HEK293 (cell line): ENCODE data around the gene CBX2.

Experiments
- AEBP2 ChIP-seq: fragments of 450-650 bp; formaldehyde crosslinking; IDR thresholded peaks from 2 replicates; pipeline ENCODE4 v1.5.1; 2016; ENCODE audit warnings: missing biosample characterization, missing genetic modification characterization, borderline replicate concordance
- GLI2 ChIP-seq: fragments of 450-650 bp; formaldehyde crosslinking; IDR thresholded peaks from 2 replicates; pipeline ENCODE4; 2017; ENCODE audit warnings: missing biosample characterization, missing genetic modification characterization, low read depth, borderline replicate concordance
- IKZF3 ChIP-seq: fragments of 450-650 bp; IDR thresholded peaks from 2 replicates; pipeline ENCODE4 v1.5.0; 2018; ENCODE audit warnings: missing biosample characterization, mild to moderate bottlenecking, missing genetic modification characterization, moderate library complexity
- PRDM6 ChIP-seq: fragments of 450-650 bp; formaldehyde crosslinking; IDR thresholded peaks from 2 replicates; pipeline ENCODE4 v1.5.1; 2017; ENCODE audit warnings: missing biosample characterization, missing genetic modification characterization
- REPIN1 ChIP-seq: fragments of 450-650 bp; formaldehyde crosslinking; IDR thresholded peaks from 2 replicates; pipeline ENCODE4 v1.5.1; 2017; ENCODE audit warnings: missing biosample characterization, missing genetic modification characterization, low read depth
- TCF7L2 ChIP-seq: IDR thresholded peaks from 2 replicates; pipeline ENCODE4 v1.6.1; 2011; ENCODE audit warnings: low read depth, mild to moderate bottlenecking, inconsistent platforms, low read length, moderate library complexity, borderline replicate concordance
- ZBTB1 ChIP-seq: fragments of 450-650 bp; formaldehyde crosslinking; IDR thresholded peaks from 2 replicates; pipeline ENCODE4 v1.5.1; 2016; ENCODE audit warnings: missing biosample characterization, missing genetic modification characterization
- ZEB2 ChIP-seq: fragments of 450-650 bp; formaldehyde crosslinking; IDR thresholded peaks from 2 replicates; pipeline ENCODE4 v1.5.1; 2016; ENCODE audit warnings: missing biosample characterization, missing genetic modification characterization
- ZNF10 ChIP-seq: fragments of 450-650 bp; formaldehyde crosslinking; IDR thresholded peaks from 2 replicates; pipeline ENCODE4 v1.5.1; 2017; ENCODE audit warnings: missing biosample characterization, missing genetic modification characterization
- ZNF157 ChIP-seq: fragments of 450-650 bp; formaldehyde crosslinking; IDR thresholded peaks from 2 replicates; pipeline ENCODE4 v1.5.1; 2016; ENCODE audit warnings: missing biosample characterization, missing genetic modification characterization
- ZNF18 ChIP-seq: fragments of 450-650 bp; formaldehyde crosslinking; IDR thresholded peaks from 2 replicates; pipeline ENCODE4 v1.5.1; 2016; ENCODE audit warnings: missing biosample characterization, missing genetic modification characterization
- ZNF184 ChIP-seq: fragments of 450-650 bp; IDR thresholded peaks from 2 replicates; pipeline ENCODE4 v1.5.1; 2018; ENCODE audit warnings: missing biosample characterization, mild to moderate bottlenecking, missing genetic modification characterization
- ZNF211 ChIP-seq: fragments of 450-650 bp; formaldehyde crosslinking; IDR thresholded peaks from 2 replicates; pipeline ENCODE4 v1.5.1; 2016; ENCODE audit warnings: low read depth, missing biosample characterization, missing genetic modification characterization
- ZNF280C ChIP-seq: fragments of 450-650 bp; formaldehyde crosslinking; IDR thresholded peaks from 2 replicates; pipeline ENCODE4 v1.5.1; 2016; ENCODE audit warnings: missing biosample characterization, missing genetic modification characterization
- ZNF521 ChIP-seq: fragments of 450-650 bp; formaldehyde crosslinking; IDR thresholded peaks from 2 replicates; pipeline ENCODE4 v1.5.1; 2017; ENCODE audit warnings: missing biosample characterization, mild to moderate bottlenecking, missing genetic modification characterization
- ZNF530 ChIP-seq: fragments of 450-650 bp; formaldehyde crosslinking; IDR thresholded peaks from 2 replicates; pipeline ENCODE4 v1.5.1; 2016; ENCODE audit warnings: low read depth, missing biosample characterization, missing genetic modification characterization
- ZNF544 ChIP-seq: fragments of 450-650 bp; formaldehyde crosslinking; IDR thresholded peaks from 2 replicates; pipeline ENCODE4 v1.5.0; 2017; ENCODE audit warnings: missing biosample characterization, missing genetic modification characterization
- ZNF571 ChIP-seq: fragments of 450-650 bp; formaldehyde crosslinking; IDR thresholded peaks from 2 replicates; pipeline ENCODE4 v1.5.0; 2017; ENCODE audit warnings: missing biosample characterization, missing genetic modification characterization
- ZNF600 ChIP-seq: fragments of 450-650 bp; formaldehyde crosslinking; IDR thresholded peaks from 2 replicates; pipeline ENCODE4 v1.5.1; 2016; ENCODE audit warnings: missing biosample characterization, missing genetic modification characterization
- ZNF704 ChIP-seq: fragments of 450-650 bp; formaldehyde crosslinking; IDR thresholded peaks from 2 replicates; pipeline ENCODE4 v1.5.1; 2016; ENCODE audit warnings: missing biosample characterization, missing genetic modification characterization
- ZNF707 ChIP-seq: fragments of 450-650 bp; formaldehyde crosslinking; IDR thresholded peaks from 2 replicates; pipeline ENCODE4 v1.5.1; 2016; ENCODE audit warnings: missing biosample characterization, missing genetic modification characterization
- ZNF776 ChIP-seq: fragments of 450-650 bp; formaldehyde crosslinking; IDR thresholded peaks from 2 replicates; pipeline ENCODE4 v1.5.0; 2017; ENCODE audit warnings: missing biosample characterization, missing genetic modification characterization, borderline replicate concordance
- TF ChIP-seq, protein P1 (sequence below): fragments of 450-650 bp; formaldehyde crosslinking; IDR thresholded peaks from 2 replicates; pipeline ENCODE4 v1.5.1; 2017; ENCODE audit warnings: missing biosample characterization, missing genetic modification characterization
- TF ChIP-seq, protein P2 (sequence below): fragments of 450-650 bp; formaldehyde crosslinking; IDR thresholded peaks from 2 replicates; pipeline ENCODE4 v1.5.1; 2016; ENCODE audit warnings: missing biosample characterization, missing genetic modification characterization
- TF ChIP-seq, protein P3 (sequence below): fragments of 450-650 bp; formaldehyde crosslinking; IDR thresholded peaks from 2 replicates; pipeline ENCODE4 v1.5.1; 2016; ENCODE audit warnings: missing biosample characterization, missing genetic modification characterization

Gene CBX2

DNA sequence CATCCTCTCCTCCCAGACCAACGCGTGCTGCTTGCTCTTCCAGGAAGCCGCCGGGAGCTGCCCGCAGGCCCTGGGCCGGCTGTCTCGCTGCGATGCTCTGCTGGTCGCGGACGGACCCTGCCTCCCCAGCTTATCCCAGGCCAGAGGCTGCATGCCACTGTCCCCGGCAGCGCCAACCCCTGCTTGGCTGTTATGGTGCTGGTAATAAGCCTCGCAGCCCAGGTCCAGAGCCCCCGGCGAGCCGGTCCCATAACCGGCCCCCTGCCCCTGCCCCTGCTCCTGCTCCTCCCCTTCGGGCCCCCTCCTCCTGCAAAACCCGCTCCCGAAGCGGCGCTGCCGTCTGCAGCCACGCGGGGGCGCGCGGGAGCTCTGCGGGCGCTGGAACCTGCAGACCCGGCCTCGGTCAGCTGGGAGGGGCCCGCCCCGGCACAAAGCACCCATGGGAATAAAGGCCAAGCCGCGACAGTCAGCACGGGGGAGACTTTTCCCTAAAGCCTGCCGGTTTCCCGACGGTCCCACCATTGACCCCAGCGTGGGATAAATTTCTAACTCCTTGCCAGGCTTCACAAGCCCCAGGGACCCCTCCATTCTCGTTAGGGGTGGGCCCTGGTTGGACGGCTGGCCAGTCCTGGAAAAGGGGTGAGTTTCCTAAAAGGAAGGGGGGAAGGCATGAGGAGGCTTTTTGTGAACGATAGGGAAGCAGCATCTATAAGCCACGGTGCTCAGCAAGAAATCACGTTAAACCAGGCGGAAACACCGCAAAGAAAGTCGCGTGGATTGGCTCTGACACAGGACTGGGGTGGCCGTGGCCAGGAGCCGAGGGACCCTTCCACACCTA, 36.0 kb upstream of the CBX2 start (continued):
- TF ChIP-seq ZNF704 (tag by site-specific recombination) (no peak), ZNF521 (tag by site-specific recombination) (no peak), ZNF211 (no peak), ZNF776 (no peak), PRDM6 (tag by site-specific recombination) (no peak), ZEB2 (peak; percentile 54), ZNF544 (tag by site-specific recombination) (no peak), REPIN1 (tag by site-specific recombination) (no peak), ZNF157 (tag by site-specific recombination) (no peak), ZNF280C (tag by site-specific recombination) (no peak), ZNF18 (tag by site-specific recombination) (no peak), TCF7L2 (no peak), IKZF3 (peak; percentile 32; the same call in 1 of the 2 replicates), ZNF530 (tag by site-specific recombination) (no peak), ZBTB1 (tag by site-specific recombination) (no peak), ZNF571 (tag by site-specific recombination) (no peak), GLI2 (no peak), ZNF184 (tag by site-specific recombination) (no peak), ZNF10 (tag by site-specific recombination) (no peak), ZNF600 (tag by site-specific recombination) (peak; percentile 78), ZNF707 (tag by site-specific recombination) (no peak), AEBP2 (tag by site-specific recombination) (no peak)
- TF ChIP-seq, protein P1, sequence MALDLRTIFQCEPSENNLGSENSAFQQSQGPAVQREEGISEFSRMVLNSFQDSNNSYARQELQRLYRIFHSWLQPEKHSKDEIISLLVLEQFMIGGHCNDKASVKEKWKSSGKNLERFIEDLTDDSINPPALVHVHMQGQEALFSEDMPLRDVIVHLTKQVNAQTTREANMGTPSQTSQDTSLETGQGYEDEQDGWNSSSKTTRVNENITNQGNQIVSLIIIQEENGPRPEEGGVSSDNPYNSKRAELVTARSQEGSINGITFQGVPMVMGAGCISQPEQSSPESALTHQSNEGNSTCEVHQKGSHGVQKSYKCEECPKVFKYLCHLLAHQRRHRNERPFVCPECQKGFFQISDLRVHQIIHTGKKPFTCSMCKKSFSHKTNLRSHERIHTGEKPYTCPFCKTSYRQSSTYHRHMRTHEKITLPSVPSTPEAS (tag by site-specific recombination), result no peak
- TF ChIP-seq, protein P2, sequence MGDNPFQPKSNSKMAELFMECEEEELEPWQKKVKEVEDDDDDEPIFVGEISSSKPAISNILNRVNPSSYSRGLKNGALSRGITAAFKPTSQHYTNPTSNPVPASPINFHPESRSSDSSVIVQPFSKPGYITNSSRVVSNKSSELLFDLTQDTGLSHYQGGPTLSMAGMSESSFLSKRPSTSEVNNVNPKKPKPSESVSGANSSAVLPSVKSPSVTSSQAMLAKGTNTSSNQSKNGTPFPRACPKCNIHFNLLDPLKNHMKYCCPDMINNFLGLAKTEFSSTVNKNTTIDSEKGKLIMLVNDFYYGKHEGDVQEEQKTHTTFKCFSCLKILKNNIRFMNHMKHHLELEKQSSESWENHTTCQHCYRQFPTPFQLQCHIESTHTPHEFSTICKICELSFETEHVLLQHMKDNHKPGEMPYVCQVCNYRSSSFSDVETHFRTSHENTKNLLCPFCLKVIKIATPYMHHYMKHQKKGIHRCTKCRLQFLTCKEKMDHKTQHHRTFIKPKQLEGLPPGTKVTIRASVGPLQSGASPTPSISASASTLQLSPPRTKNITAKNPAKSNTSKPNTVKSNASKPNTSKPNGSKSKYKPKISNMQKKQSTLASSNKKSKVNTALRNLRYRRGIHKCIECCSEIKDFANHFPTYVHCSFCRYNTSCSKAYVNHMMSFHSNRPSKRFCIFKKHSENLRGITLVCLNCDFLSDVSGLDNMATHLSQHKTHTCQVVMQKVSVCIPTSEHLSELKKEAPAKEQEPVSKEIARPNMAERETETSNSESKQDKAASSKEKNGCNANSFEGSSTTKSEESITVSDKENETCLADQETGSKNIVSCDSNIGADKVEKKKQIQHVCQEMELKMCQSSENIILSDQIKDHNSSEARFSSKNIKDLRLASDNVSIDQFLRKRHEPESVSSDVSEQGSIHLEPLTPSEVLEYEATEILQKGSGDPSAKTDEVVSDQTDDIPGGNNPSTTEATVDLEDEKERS, result no peak
- TF ChIP-seq, protein P3, sequence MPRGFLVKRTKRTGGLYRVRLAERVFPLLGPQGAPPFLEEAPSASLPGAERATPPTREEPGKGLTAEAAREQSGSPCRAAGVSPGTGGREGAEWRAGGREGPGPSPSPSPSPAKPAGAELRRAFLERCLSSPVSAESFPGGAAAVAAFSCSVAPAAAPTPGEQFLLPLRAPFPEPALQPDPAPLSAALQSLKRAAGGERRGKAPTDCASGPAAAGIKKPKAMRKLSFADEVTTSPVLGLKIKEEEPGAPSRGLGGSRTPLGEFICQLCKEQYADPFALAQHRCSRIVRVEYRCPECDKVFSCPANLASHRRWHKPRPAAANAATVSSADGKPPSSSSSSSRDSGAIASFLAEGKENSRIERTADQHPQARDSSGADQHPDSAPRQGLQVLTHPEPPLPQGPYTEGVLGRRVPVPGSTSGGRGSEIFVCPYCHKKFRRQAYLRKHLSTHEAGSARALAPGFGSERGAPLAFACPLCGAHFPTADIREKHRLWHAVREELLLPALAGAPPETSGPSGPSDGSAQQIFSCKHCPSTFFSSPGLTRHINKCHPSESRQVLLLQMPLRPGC, result no peak
